D341Med (cell line): Measurements from ENCODE around the gene RNF220.

ENCODE experiments used
- DNase-seq: peaks from one replicate; pipeline ENCODE4 v3.0.0; 2012; ENCODE audit warnings: low spot score

The RNF220 gene

DNA sequence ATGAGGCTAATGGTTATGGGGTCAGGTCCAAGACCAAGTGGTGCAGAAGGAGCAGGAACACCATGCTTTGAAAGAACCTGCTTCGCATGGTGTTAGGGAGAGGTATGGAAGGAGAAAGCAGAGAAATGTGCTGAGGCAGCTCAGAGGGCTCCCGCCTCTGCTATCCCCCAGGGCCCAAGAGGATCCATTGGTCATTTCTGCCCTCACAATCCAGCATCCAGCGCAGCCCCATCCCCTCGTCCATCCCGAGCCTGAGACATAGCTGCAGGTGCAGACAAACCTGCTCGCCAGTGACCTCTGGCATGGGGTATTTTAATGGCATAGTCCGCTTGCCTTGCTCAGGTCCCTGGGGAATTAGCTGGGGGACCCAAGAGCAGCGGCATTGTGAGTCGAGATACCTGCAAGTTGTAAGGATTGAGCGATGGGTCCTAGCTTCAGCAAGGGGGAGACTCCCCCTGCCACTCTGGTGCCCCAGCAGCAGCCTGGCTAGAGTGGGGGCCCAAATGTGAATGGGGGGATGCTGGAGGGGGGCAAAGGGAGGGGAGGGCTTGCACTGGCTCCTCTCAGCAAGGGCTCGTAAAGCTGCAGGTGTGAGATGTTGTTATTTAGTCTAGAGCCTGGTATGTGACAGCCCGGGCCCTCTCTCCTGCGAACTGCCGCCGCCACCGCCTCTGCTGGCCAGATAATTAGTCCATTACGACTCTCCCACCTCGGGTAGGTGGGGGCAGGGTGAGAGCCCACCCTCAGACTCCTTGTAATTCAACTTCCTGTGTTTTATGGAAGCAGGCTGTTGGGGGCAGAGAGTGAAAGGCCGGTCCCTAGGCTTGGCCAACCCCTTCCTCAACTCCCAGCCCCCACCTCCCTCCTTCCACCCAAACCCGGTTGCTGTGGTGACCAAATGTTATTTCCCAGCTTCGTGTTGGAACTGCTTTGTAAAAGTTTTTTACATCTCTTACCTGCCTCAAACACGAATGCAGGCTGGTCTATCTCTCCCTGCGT lies 118.8 kb downstream of the RNF220 start:
- DNase-seq: no peak

DNA sequence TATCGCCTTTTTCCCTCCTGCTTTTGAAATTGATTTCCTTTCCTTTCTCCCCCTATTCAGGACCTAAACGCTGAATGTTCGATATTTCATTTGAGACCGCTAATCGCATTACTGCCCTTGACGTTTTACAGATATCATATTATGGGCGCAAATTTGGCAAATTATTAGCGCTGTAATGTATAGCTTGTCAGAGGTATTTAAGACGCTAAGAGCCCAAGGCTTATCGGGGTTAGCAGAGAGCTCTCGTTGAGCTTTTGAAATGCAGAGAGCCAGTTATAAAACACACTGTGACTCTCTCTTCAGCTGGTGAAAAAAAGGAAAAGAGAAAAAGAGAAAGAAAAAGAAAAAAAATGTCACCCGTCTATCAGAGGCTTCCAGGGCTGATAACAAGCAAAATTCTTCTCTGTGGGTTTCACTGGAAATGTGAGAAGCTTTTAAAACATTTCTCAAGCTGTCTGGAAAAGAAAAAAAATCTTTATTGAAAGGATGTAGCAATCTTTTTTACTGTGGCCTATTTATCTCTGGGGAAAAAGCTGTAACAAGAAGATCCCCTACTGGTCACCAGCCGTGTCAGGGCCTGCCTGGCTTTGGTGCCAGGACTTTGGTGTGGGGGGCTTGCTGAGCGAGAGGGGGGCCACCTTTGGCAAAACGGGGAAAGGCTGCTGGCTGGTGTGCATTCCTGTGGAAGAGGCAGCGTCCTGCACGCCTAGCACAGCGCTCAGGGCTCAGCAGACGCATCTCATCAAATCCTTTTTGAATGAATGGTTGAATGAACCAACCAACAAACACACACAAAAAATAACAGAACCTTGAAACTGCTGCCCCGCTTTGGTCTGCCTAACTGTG lies 119.8 kb downstream of the RNF220 start:
- no peak for DNase-seq

DNA sequence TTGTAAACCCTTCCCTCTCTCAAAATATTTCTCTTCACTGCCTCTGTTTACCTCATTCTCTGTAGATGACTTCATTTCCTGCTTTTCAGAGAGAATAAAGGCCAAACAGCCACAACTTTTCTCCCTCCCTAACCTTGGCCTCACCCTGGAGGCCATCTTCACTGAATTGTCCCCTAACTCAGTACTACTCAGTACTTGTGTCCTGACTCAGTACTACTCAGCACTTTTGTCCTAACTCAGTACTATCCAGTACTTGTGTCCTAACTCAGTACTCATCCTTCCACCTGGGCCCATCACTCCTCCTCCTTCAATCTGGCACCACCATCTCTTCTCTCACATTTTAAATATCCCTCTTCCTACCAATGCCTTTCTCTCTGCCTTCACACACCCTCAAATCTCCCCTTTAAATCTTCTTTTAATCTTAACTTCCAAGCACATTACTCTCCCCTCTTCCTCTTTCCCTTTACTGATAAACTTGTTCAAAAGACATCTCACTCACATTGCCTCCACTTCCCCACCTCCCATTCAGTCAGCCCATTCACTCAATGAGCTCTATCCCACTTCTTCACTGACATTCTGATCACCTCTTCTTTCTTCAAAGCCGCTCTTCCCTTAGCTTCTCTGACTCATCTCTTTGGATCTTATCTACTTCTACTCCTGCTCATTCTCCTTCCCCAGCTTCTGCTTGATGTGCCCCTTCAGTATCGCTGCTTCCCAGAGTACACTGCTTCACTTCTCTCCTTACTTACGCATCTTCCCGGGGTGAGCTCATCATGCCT lies 121.4 kb downstream of the RNF220 start:
- no peak for DNase-seq

DNA sequence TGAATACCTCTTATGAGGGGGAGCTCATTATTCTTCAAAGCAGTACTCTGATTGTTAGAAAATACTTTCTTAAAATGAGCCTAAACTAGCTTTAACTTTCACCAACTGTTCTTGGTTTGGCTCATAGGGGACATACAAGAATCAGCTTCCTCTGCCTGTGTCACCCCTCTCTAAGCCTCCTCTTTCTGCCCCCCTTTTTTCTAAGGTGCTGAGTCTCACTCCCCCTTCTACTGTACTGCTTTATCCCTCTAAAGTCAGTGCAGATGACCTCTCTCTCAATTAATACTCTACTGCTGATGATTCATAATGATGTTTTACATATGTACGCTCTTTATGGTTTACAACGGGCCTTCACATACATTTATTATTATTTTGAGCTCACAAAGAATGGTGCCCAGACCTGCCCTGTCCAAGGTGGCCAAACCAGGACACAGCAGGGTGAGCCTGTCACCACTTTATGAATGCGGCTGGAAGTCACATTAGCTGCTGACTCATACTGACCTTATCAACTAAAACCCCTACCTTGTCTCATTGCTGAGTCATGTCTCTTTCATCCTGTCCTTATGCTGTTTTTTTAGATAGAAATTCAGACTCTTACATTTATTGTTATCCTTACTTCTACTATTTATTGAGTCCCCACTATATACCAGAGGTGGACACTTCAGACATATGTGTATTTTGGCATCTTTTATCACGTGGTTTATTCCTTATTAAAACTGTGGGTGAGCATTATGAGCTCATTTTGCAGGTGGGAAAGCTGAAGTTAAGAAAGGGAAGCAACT lies 126.9 kb downstream of the RNF220 start:
- DNase-seq: no peak

DNA sequence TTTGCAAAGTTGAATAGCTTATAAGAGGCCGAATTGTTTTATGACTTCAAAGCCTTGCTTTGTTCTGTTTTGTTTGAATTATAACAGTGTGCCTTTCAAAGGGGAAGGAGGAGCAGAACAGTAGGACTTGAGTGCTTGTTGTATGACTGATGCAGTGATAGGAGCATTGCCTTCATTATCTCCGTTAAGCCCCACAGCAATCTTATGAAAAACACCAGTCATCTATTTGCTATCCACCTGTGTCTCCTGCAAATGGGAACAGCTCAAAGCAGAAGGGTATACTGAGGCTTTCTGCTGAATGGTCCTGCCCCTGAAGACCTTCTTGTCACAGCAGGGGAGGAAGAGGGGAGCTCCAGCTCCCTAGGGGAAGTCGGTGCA lies 127.5 kb downstream of the RNF220 start:
- DNase-seq: no peak

DNA sequence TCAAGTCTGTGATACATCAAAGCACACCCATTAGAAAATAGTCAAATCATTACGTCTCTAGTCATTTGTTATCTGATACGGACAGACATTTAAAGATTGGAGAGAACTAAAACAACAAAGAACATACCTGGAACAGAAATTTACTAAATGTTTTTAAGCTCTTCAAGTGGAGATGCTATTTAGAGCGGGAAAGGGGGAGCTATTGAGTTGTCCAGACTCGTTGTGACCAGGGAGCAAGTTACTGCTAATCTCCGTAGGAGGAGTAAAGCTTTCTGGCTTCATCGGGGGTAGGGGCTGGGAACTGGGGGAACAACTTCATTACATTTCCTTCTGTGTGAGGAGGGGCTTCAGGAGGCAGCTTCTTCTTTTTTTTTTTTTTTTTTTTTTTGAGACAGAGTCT lies 129.7 kb downstream of the RNF220 start:
- DNase-seq: no peak

DNA sequence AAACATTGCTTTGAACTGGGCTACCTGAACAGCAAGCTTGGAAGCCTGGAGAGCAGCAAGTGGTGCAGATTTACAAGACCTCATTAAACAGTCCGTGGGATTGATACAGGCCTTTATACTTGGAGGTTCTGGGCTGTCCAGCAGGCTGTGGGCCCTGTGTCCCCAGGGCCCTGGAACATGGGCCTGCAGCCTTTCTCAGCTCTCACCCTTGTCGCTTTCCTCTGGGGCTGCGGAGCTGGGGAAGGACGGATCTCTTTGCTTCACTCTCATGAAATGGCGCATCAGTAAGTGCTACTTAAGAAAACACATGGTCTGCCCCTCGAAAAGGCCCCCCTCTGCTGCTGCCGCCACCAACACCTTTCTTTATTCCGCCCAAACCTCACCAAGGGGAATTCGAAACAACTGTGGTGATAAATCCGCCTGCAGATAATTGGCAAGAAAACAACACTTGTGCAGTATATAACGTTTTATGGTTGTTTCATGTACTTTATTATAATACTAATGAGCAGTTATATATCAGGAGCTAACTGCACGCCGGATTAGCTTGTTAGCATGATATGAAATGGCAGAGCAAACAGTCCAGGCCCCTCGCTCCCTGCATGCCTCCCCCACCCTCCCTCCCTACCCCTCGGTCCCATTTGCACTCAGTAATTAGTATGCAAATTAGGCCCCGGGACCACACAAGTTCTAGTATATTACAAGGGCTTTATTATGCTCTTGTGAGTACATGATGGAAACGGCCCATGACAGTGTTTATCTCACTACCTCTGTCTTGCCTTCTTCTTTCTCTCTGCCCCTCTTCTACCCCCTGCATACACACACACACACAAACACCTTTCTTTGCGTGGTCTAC lies 131.5 kb downstream of the RNF220 start:
- DNase-seq: no peak

DNA sequence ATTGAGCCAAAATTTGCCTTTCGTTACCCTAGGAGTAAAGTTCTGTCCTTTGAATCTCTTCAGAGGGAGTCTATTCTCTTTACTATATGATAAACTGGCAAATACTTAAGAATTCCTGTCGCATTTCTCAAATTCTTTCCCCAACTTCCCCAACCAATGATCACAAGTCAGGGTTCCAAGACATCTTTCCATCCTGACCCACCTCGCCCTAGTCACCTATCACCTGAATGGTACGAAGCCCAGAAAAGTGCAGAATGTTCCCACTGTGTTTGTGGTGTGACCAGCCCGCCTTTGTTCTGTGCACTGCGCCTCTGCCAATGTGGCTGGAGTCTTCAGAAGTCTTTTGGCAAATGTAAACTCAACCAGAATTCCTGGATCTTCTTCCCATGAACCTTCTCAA lies 132.5 kb downstream of the RNF220 start:
- no peak for DNase-seq

DNA sequence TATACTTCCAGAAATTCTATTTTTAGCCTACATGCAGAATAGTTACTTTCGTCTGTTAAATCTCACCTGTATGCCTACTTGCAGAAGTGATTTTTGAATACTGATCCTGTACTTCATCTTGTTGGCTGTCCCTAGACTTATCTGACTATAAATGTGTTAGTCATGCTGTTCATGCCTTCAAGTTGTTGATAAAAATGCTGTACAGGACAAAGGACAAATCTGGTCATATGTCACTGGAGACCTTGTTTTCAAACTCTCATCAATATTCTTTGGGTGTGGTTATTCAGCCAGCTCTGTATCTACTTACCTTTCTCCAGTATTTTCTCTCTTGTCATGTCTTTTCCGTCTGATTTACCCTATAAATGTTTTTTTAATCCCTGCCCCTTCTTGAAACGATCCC lies 132.9 kb downstream of the RNF220 start:
- DNase-seq: no peak

DNA sequence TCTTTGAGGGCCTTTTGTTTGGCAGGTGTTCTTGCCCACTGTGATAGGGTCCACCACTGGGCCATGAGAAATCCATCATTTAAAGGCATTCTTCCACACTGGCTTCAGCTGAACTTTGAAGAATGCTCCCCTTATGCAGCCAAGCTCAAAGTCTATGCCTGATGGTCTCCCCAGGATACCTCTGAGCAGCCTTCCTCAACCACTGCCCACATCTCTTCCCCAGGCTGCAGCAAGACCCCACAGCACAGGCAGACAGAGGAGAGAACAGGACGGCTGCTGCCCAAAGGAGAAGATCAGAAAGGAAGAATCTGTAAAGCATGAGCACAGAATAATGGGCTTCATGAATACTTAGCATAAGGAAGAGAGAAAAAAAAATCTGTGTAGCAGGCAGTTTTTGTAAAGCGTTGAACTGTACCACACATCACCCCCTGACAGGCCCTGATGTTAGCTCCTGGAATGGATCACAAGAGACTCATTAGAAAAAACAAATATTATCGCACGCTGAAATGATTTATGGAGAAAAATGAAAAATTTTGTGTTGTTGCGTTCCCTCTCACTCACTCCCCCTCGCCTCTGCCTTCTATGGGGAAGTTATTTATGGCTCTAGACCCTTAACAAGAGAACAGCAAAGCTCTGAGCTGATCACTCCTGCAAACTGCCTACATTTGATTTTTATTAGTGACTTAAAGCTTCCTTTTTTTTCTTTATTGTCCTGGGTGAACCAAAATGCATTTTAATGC lies 135.1 kb downstream of the RNF220 start:
- no peak for DNase-seq

DNA sequence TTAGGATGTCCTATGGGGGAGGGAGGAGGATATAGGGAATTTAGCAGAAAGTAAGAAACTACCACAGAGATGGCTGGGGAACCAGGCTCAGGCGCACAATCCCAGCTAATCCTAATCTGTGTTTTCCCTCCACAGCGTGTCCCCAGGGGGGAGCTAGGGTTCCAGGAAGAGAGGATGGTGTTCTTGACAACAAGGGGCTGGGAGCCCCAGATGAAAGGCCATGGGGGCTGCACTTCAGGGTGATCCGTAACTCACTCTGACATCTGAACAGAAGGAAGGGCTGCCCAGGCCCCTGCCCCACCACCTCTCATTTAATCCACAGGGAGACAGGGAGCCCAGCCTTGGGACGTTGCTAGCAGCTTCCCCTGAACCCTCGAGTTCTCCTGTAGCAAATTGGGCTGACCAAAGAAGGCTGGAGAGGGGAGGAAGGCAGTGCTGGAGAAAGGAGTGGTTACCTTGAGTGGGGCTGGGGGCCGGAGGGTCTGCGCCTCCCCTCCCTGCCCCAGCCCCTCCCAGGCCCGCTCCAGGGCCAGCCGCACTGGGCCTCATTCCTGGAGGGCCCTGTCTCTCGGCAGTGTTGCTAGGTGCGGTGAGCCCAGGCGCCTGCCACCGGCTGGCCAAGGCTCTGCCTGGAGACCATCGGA lies 137.5 kb downstream of the RNF220 start:
- no peak for DNase-seq

DNA sequence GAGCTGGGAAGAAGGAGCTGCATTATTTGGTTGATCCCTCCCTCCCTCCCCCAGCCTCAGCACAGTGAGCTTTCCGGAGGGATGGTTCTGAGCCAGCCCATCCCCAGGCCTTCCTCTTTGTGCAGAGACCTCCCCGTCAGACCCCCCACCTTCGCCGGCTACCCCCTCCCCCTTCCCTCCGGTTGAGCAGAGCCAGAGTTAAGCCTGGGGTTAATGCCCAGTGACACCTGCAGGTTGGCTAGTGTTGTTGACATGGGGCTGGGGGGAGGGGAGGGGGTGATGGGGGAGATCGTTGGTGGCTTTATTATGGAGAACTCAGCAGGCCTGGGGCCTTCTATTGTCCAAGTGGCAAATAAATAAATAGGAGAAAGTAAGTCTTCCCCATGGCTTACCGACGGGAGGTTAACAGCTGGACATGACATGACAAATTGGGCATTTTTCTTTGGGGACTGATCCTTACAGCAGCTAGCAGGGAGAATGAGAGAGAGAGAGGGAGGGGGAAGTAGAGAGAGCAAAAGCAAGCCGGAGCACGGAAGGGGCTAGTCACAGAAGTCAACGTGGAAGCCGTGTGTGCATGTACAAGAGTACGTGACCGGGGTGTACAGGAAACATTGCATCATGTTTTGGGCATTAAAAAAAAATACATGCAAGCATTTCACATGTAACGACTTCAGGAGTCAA lies 138.1 kb downstream of the RNF220 start:
- DNase-seq: no peak

DNA sequence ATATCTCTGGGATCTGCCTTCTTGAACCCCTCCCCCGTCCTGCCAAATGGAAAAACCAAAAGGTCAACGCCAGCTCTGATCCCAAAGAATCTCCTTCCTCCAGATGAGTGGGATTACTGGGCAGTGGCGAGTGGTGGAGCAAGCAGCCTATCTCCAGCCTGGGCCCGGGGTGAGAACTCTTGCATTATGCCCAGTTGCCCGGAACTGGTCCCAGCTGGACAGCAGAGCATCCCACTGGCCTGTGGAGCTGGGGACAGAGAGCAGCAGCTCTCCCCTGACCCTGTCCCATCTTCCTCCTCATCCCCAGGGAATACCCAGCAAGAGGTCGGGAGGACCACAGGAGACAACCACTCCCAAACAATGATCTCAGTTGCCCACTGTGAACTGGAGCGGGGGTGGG lies 138.7 kb downstream of the RNF220 start:
- no peak for DNase-seq

DNA sequence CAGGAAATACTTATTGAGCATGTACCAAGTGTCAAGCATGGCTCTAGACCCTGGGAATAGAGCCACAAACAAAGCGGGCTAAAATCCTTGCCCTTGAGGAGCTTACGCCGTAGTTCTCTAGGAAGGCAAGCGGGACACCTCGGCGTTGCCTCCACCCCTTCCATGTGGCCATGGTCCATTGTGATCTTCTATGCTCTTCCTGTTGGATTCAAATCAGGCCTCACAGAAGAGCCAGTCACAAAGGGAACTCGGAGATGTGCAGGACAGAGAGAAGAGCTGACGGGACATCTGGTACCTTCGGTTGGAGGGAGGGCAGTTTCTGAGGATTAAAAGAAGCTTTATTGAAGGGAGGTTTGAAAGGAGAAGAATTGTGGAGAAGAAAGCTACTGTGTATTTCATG lies 139.9 kb downstream of the RNF220 start:
- no peak for DNase-seq

DNA sequence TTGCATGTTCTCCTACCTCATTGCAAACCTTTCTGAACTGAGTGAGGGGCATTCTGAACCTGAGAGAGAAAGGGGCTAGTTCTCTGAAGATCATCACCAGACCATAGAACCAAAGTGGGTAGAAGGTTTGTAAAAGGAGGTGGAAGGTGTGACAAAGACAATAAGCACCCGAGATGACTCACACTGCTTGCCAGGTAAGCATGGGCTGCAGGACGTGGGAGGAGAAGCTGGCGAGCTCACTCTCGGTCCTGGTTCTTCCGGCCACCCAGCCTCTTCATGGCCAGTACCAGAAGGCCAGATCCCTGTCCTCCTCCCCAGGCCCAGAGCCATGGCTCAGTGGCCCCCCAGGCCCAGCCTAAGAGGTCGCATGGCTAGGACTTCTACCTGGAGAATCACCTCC lies 140.9 kb downstream of the RNF220 start:
- no peak for DNase-seq

DNA sequence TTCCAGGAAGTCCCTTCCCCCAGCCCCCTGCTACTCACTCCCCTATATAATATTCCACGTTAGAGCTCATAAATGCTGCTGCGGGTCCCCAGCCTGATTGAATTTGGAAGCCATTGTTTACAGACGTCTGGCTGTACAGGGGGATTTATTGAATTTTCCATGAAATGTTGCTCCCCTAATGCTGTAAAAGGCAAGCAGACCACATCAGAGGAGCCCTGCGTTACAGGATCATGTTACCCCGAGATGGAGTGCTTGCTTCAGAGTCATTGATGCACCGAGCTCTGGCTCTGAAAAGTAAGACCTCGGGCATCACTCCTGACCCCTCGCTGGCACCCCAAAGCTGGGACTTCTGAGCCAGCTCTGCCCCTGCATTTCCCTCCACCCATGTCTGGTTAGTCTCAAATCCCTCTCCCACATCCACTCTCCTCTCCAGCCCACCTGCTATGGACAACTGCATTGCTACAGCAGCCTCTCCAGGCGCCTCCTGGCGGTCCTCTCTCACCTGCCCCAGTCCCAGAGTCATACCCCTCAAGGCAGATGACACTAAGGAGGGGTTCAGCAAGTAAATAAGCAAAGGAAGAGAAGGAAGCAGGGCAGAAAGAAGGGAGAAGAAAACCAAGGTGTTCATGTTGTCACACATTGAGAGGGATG lies 141.5 kb downstream of the RNF220 start:
- no peak for DNase-seq

DNA sequence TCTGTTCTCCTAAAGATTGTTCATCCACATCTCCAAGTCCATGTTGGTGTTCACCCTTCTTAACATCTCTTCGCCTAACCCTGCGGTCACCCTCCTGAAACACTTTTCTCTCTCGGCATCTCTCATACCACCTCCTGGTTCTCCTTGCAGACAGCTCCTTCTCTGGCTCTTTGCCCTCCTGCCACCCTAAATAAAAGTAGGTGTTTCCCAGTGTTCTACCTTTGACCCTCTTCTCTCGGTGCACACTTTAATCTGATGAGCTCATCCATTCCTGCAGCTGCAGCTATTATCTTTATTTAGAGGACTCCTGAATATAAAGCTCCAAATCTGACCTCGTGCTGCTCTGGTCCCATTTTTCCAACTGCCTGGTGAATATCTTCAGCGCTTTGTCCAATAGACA lies 142.3 kb downstream of the RNF220 start:
- DNase-seq: no peak

DNA sequence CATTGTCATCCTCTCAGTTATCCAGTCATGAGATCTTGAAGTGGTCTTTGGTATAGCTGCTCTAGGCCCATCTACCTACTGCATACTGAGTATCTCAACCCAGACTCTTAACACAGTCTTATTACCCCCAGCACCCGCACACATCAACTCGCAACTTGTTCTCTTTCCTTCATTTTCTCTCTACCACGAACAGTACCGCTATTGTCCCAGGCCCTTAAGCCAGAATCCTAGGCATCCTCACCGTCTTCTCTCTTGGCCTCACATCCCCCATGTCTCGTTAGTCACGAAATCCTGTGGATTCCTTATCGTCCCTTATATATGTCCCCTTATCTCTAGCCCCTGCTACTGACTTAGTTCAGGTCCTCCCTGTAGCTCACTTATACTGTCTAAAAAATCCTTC lies 142.8 kb downstream of the RNF220 start:
- DNase-seq: no peak
